Osteocyte (in vitro differentiated cells): Measurements from ENCODE around the gene IL3RA. TPM values are rescaled to one million over a fixed set of nuclear protein-coding genes. Genes with fewer than 3 reads are reported as not detected.
"Not testable (repeated sequence)": the region's sequence is repeated elsewhere in the genome, so short reads cannot be mapped to it uniquely, and the experiment has no call there.

ENCODE experiments used
- DNase-seq: peaks from one replicate; pipeline ENCODE4 v3.0.0; 2021; ENCODE audit warnings: mixed read lengths; ENCODE audit not compliant: unreplicated experiment; ENCODE audit errors: extremely low spot score
- H3K27ac Mint-ChIP-seq: one replicate; pipeline ENCODE4 v1.8.0; 2021; ENCODE audit warnings: mild to moderate bottlenecking, mixed read lengths; ENCODE audit not compliant: unreplicated experiment
- H3K27me3 Mint-ChIP-seq: one replicate; pipeline ENCODE4 v1.8.0; 2021; ENCODE audit warnings: mixed read lengths; ENCODE audit not compliant: unreplicated experiment
- H3K36me3 Mint-ChIP-seq: one replicate; pipeline ENCODE4 v1.8.0; 2021; ENCODE audit warnings: mixed read lengths; ENCODE audit not compliant: unreplicated experiment
- H3K4me1 Mint-ChIP-seq: one replicate; pipeline ENCODE4 v1.8.0; 2021; ENCODE audit warnings: mixed read lengths; ENCODE audit not compliant: unreplicated experiment
- H3K4me3 Mint-ChIP-seq: one replicate; pipeline ENCODE4 v1.8.0; 2021; ENCODE audit warnings: mild to moderate bottlenecking, moderate library complexity, mixed read lengths; ENCODE audit not compliant: unreplicated experiment
- H3K9me3 Mint-ChIP-seq: one replicate; pipeline ENCODE4 v1.8.0; 2021; ENCODE audit warnings: mixed read lengths; ENCODE audit not compliant: unreplicated experiment
- total RNA-seq: library from RNA; stranded (reverse); gene quantifications from 2 replicates; pipeline ENCODE4 v1.2.1, GENCODE V29; 2021
- TF ChIP-seq, protein P1 (sequence below): fragments of 200-600 bp; sonication (generic); IDR thresholded peaks from 2 replicates; pipeline ENCODE4 v1.5.0; 2021; ENCODE audit warnings: antibody characterized with exemption, mild to moderate bottlenecking, moderate library complexity

IL3RA gene
- total RNA-seq, 1 donor from 2014 or later = 0.24 TPM

DNA sequence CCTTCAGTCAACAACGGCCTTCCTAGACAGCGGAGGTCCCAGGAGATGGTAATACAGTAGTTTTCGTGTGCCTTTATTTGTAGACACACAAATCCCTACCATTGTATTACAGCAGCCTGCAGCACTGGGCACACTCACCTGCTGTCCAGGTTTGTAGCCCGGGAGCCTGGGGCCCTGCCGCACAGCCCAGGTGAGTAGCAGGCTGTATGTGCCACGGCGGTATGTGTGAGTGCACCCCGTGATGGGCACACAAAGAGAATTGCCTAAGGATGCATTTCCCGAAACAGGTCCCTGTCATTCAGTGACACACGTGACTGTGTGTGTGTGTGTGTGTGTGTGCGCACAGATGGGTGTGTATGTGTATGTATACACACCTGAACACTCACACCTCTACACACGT, 63.5 kb downstream of the IL3RA start:
- H3K36me3 Mint-ChIP-seq = peaks cover under 1% of the 10 kb centered on the region
- no peak overlapping the region for H3K4me3 Mint-ChIP-seq
- H3K4me1 Mint-ChIP-seq = peaks cover 7% of the 10 kb centered on the region
- H3K27ac Mint-ChIP-seq = no peak overlapping the region
- H3K27me3 Mint-ChIP-seq = no peaks in the 10 kb centered on the region
- DNase-seq = no peak
- H3K9me3 Mint-ChIP-seq = no peaks in the 10 kb centered on the region
- TF ChIP-seq, protein P1, sequence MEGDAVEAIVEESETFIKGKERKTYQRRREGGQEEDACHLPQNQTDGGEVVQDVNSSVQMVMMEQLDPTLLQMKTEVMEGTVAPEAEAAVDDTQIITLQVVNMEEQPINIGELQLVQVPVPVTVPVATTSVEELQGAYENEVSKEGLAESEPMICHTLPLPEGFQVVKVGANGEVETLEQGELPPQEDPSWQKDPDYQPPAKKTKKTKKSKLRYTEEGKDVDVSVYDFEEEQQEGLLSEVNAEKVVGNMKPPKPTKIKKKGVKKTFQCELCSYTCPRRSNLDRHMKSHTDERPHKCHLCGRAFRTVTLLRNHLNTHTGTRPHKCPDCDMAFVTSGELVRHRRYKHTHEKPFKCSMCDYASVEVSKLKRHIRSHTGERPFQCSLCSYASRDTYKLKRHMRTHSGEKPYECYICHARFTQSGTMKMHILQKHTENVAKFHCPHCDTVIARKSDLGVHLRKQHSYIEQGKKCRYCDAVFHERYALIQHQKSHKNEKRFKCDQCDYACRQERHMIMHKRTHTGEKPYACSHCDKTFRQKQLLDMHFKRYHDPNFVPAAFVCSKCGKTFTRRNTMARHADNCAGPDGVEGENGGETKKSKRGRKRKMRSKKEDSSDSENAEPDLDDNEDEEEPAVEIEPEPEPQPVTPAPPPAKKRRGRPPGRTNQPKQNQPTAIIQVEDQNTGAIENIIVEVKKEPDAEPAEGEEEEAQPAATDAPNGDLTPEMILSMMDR = no peak

DNA sequence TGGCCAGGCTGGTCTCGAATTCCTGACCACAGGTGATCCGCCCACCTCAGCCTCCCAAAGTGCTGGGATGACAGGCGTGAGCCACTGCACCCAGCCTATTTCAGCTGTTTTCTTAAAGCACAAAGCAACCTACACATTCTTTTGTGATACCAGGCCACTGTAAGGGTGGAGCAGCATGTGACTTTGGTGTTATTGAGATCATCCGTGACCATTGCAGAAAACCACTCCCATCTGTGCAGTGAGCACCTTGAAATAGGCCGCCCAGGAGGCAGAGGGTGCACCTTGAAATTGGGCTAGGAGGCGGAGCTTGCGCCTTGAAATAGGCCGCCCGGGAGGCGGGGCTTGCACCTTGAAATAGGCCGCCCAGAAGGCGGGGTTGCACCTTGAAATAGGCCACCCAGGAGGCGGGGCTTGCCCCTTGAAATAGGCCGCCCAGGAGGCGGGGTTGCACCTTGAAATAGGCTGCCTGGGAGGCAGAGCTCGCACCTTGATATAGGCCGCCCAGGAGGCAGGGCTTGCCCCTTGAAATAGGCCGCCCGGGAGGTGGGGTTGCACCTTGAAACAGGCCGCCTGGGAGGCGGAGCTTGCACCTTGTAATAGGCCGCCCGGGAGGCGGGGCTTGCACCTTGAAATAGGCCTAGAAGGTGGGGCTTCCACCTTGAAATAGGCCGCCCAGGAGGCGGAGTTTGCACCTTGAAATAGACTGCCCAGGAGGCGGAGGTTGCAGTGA, 64.3 kb downstream of the IL3RA start:
- H3K4me3 Mint-ChIP-seq = no peak overlapping the region
- TF ChIP-seq, protein P1 = no peak
- H3K36me3 Mint-ChIP-seq = no peaks in the 10 kb centered on the region
- H3K27ac Mint-ChIP-seq = no peak overlapping the region
- H3K9me3 Mint-ChIP-seq = no peaks in the 10 kb centered on the region
- no peaks in the 10 kb centered on the region for H3K27me3 Mint-ChIP-seq
- DNase-seq = no peak
- H3K4me1 Mint-ChIP-seq = no peaks in the 10 kb centered on the region

DNA sequence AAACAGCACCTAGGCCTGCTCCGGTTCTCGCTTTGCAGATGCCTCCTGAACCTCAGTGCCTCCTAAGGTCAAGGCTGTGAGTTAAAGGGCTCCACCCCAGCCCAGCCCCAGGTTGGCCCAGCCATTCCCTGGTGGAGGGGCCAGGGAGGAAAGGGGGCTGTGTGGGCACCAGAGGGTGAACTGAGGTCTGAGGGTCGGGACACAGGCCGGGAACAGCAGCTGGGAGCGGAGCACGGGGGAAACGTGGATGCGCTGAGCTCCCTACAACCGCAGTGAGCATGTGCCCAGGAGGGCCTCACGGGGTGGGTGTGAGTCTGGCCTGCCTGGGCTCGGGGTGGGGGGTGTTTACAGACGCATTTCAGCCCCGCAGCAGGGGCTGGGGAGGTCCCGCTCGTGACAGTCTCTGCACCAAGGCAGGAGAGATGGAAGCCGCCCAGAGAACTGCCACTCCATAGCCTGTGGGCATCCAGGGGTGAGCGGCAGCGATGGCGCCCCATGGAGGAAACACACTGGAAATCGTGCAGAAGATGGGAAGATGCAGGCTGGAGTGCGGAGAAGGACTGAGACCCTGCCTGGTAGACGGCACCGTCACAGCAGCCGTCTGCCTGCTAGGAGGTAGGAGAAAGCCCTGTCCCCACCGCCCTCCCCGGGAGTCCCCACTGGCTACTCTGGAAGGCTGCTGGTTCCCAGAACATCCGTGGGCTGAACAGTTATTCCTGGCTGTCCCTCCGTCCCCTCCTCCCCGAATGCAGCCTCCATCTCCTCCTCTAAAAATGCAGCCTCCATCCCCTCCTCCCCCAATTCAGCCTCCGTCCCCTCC, 65.2 kb downstream of the IL3RA start:
- Mint-ChIP-seq H3K9me3 (no peaks in the 10 kb centered on the region), H3K36me3 (no peaks in the 10 kb centered on the region), H3K27ac (no peak overlapping the region), H3K4me1 (no peaks in the 10 kb centered on the region), H3K4me3 (no peak overlapping the region), H3K27me3 (no peaks in the 10 kb centered on the region)
- no peak for DNase-seq
- TF ChIP-seq, protein P1 = no peak

DNA sequence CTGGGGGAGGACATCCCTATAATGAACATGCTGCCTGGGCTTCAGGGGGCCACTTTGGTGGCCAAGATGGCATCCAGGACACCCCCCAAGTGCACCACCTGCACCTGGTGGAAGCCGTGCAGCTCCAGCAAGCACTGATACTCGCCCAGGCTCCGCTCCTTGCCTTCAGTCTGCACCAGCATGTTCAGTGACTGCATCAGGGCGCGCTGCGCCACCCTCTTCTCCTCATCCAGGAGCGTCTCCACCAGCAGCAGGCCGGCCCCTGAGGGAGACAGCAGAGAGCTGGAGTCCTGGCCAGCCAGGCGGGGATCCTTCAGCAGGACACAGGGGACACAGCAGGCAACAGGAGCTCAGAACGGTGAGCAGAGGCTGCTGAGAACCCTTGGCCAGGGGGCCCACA, 66.6 kb downstream of the IL3RA start:
- Mint-ChIP-seq H3K4me3 (no peak overlapping the region), H3K9me3 (no peaks in the 10 kb centered on the region), H3K4me1 (no peaks in the 10 kb centered on the region), H3K27me3 (no peaks in the 10 kb centered on the region), H3K36me3 (no peaks in the 10 kb centered on the region), H3K27ac (no peak overlapping the region)
- no peak for DNase-seq
- TF ChIP-seq, protein P1 = no peak

DNA sequence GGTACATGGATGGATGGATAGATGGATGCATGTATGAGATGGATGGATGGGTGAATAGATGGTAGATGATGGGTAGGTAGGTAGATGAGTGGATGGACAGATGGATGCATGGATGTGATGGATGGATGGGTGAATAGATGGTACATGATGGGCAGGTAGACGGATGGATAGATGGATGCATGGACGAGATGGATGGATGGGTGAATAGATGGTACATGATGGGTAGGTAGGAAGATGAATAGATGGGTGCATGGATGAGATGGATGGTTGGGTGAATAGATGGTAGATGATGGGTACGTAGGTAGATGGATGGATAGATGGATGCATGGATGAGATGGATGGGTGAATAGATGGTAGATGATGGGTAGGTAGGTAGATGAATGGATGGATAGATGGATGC, 67.3 kb downstream of the IL3RA start:
- not testable (repeated sequence) for H3K4me1 Mint-ChIP-seq, H3K9me3 Mint-ChIP-seq, H3K4me3 Mint-ChIP-seq, H3K36me3 Mint-ChIP-seq, H3K27ac Mint-ChIP-seq, H3K27me3 Mint-ChIP-seq, DNase-seq

DNA sequence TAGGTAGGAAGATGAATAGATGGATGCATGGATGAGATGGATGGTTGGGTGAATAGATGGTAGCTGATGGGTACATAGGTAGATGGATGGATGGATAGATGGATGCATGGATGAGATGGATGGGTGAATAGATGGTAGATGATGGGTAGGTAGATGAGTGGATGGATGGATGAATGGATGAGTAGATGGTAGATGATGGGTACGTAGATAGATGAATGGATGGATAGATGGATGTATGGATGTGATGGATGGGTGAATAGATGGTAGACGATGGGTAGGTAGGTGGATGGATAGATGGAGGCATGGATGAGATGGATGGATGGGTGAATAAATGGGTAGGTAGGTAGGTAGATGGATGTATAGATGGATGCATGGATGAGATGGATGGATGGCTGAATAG, 69.2 kb downstream of the IL3RA start:
- not testable (repeated sequence) for H3K4me3 Mint-ChIP-seq, H3K27me3 Mint-ChIP-seq, H3K4me1 Mint-ChIP-seq, DNase-seq, H3K27ac Mint-ChIP-seq, H3K36me3 Mint-ChIP-seq, H3K9me3 Mint-ChIP-seq
